IPS-18a (cell line): ENCODE results near the gene NOX5.

ENCODE experiments used
- H3K27ac ChIP-seq: one replicate; pipeline ENCODE4 v1.5.1; 2013; ENCODE audit warnings: low read length
- H3K27me3 ChIP-seq: one replicate; pipeline ENCODE4 v1.6.1; 2013; ENCODE audit warnings: mild to moderate bottlenecking, low read length; ENCODE audit not compliant: control insufficient read depth, insufficient read depth
- H3K36me3 ChIP-seq: one replicate; pipeline ENCODE4 v1.6.1; 2013; ENCODE audit warnings: low read depth, low read length; ENCODE audit not compliant: control insufficient read depth
- H3K4me1 ChIP-seq: one replicate; pipeline ENCODE4 v1.6.1; 2013; ENCODE audit warnings: low read depth, low read length; ENCODE audit not compliant: control insufficient read depth
- H3K4me3 ChIP-seq: one replicate; pipeline ENCODE4 v1.5.1; 2013; ENCODE audit warnings: low read length
- H3K9ac ChIP-seq: one replicate; pipeline ENCODE4 v1.6.1; 2013; ENCODE audit warnings: mild to moderate bottlenecking, low read length, moderate library complexity
- H3K9me3 ChIP-seq: one replicate; pipeline ENCODE4 v1.6.1; 2013; ENCODE audit warnings: low read depth, low read length; ENCODE audit not compliant: control insufficient read depth

The NOX5 gene

GRCh38 chr15:69096626-69097025 is 82.1 kb downstream of the NOX5 start:
- Histone ChIP-seq H3K4me3 (no peak overlapping the region), H3K9me3 (no peaks in the 10 kb centered on the region), H3K36me3 (no peaks in the 10 kb centered on the region), H3K27ac (no peak overlapping the region), H3K4me1 (peaks cover 26% of the 10 kb centered on the region), H3K27me3 (no peaks in the 10 kb centered on the region), H3K9ac (no peak overlapping the region)

DNA sequence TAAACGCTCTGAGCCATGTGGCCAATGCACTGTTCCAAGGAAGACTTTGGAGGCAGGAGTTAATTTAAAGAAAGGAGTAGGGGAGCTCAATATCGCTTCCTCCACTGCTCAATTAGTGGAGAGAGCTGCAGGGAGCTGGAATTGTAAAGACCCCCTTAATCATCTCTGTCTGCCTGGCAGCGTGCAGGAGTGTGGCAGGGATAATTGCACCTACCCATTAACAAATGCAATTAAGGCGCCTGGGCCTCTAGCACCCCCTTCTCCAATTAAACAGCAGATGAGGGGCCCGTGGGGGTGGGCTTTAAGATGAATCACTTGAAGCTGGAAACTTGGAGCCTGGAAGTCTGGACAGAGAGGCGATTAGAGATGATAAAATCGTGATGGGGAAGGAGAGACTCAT is 84.3 kb downstream of the NOX5 start:
- H3K27ac ChIP-seq, result no peak overlapping the region
- peaks cover 7% of the 10 kb centered on the region for H3K4me1 ChIP-seq
- H3K36me3 ChIP-seq, result no peaks in the 10 kb centered on the region
- H3K9ac ChIP-seq, result no peak overlapping the region
- H3K27me3 ChIP-seq, result no peaks in the 10 kb centered on the region
- no peaks in the 10 kb centered on the region for H3K9me3 ChIP-seq
- H3K4me3 ChIP-seq, result no peak overlapping the region

DNA sequence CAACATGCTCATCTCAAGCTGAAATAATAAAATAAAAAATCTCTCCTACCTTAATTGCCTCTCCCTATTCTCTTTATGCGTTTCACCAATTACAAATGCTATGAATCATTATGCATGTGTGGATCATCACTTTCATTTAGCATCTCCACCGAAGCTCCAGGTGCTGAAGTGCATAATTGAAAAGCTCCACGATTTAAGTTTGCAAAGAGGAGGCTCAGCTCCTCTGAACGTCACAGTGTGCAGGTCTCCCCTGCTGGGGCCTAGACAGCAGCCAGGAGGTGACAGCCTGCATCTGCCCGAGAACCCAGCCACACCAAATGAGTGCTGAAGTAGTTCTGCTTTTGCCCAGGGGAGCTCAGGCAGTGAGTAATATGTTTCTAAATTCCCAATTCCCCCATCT is 85.4 kb downstream of the NOX5 start:
- no peak overlapping the region for H3K9ac ChIP-seq
- H3K4me1 ChIP-seq, result no peaks in the 10 kb centered on the region
- no peak overlapping the region for H3K4me3 ChIP-seq
- H3K27me3 ChIP-seq, result no peaks in the 10 kb centered on the region
- no peaks in the 10 kb centered on the region for H3K9me3 ChIP-seq
- H3K36me3 ChIP-seq, result no peaks in the 10 kb centered on the region
- H3K27ac ChIP-seq, result no peak overlapping the region

GRCh38 chr15:69100821-69101220 is 86.3 kb downstream of the NOX5 start:
- no peaks in the 10 kb centered on the region for H3K9me3 ChIP-seq

GRCh38 chr15:69104050-69104750 is 89.7 kb downstream of the NOX5 start:
- no peaks in the 10 kb centered on the region for H3K27me3 ChIP-seq
- no peak overlapping the region for H3K9ac ChIP-seq
- no peaks in the 10 kb centered on the region for H3K9me3 ChIP-seq
- H3K4me3 ChIP-seq, result no peak overlapping the region
- peaks cover 4% of the 10 kb centered on the region for H3K4me1 ChIP-seq
- H3K36me3 ChIP-seq, result no peaks in the 10 kb centered on the region
- H3K27ac ChIP-seq, result no peak overlapping the region

More at GRCh38 chr15:69100821-69101220, 86.3 kb downstream of the NOX5 start:
- H3K9ac ChIP-seq, result no peak overlapping the region
- peaks cover 4% of the 10 kb centered on the region for H3K4me1 ChIP-seq
- no peaks in the 10 kb centered on the region for H3K36me3 ChIP-seq
- H3K27me3 ChIP-seq, result no peaks in the 10 kb centered on the region
- no peak overlapping the region for H3K27ac ChIP-seq
- no peak overlapping the region for H3K4me3 ChIP-seq

- no peak overlapping the region for H3K9ac ChIP-seq
- peaks cover 4% of the 10 kb centered on the region for H3K4me1 ChIP-seq
- H3K27ac ChIP-seq, result no peak overlapping the region
- H3K4me3 ChIP-seq, result no peak overlapping the region
- H3K9me3 ChIP-seq, result no peaks in the 10 kb centered on the region
- H3K27me3 ChIP-seq, result no peaks in the 10 kb centered on the region
- H3K36me3 ChIP-seq, result no peaks in the 10 kb centered on the region
Observed at GRCh38 chr15:69105451-69105985, 91.0 kb downstream of the NOX5 start.

- Histone ChIP-seq H3K4me1 (peaks cover 4% of the 10 kb centered on the region), H3K9ac (no peak overlapping the region), H3K36me3 (no peaks in the 10 kb centered on the region), H3K27ac (no peak overlapping the region), H3K4me3 (no peak overlapping the region), H3K27me3 (no peaks in the 10 kb centered on the region), H3K9me3 (no peaks in the 10 kb centered on the region)
Observed at GRCh38 chr15:69107025-69107620, 92.6 kb downstream of the NOX5 start.
